Measurements from ENCODE around the gene KRT32. TPM values are rescaled to one million over a fixed set of nuclear protein-coding genes. Genes with fewer than 3 reads are reported as not detected.

Gene KRT32
- total and polyA plus RNA-seq, 3 donors from 2014 or later, result 0.19 TPM; not detected in 2

GRCh38 chr17:41453066-41453465, 14.1 kb downstream of the KRT32 start:
- H3K9me3 ChIP-seq, result no peaks in the 10 kb centered on the region
- H3K36me3 ChIP-seq (ENCODE audit: low read depth, missing control alignments), result no peaks in the 10 kb centered on the region
- 93 to 96% methylated on average over 3 of the region's 3 CpGs for WGBS, 2 donors
- no peaks in the 10 kb centered on the region for H3K4me1 ChIP-seq
- H3K27ac ChIP-seq, result no peak overlapping the region
- TF ChIP-seq, protein P1, sequence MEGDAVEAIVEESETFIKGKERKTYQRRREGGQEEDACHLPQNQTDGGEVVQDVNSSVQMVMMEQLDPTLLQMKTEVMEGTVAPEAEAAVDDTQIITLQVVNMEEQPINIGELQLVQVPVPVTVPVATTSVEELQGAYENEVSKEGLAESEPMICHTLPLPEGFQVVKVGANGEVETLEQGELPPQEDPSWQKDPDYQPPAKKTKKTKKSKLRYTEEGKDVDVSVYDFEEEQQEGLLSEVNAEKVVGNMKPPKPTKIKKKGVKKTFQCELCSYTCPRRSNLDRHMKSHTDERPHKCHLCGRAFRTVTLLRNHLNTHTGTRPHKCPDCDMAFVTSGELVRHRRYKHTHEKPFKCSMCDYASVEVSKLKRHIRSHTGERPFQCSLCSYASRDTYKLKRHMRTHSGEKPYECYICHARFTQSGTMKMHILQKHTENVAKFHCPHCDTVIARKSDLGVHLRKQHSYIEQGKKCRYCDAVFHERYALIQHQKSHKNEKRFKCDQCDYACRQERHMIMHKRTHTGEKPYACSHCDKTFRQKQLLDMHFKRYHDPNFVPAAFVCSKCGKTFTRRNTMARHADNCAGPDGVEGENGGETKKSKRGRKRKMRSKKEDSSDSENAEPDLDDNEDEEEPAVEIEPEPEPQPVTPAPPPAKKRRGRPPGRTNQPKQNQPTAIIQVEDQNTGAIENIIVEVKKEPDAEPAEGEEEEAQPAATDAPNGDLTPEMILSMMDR (IDR thresholded peaks at IDR 0.05), result no peak
- no peak for TF ChIP-seq POLR2A (IDR thresholded peaks at IDR 0.05)
- no peak for DNase-seq
- H3K27me3 ChIP-seq, result no peaks in the 10 kb centered on the region
- H3K4me3 ChIP-seq, result no peak overlapping the region
- intact Hi-C loops (cut with DNase I; ENCODE audit: low total_unique reads), result no loop called here

- 63 to 74% methylated on average over 4 of the region's 4 CpGs for WGBS, 2 donors
- intact Hi-C loops (cut with DNase I; ENCODE audit: low total_unique reads), result no loop called here
- TF ChIP-seq POLR2A (IDR thresholded peaks at IDR 0.05), result no peak
- TF ChIP-seq, protein P1 (IDR thresholded peaks at IDR 0.05), result no peak
- no peaks in the 10 kb centered on the region for H3K36me3 ChIP-seq (ENCODE audit: low read depth, missing control alignments)
- H3K4me1 ChIP-seq, result no peaks in the 10 kb centered on the region
- no peaks in the 10 kb centered on the region for H3K27me3 ChIP-seq
- no peak overlapping the region for H3K27ac ChIP-seq
- no peaks in the 10 kb centered on the region for H3K9me3 ChIP-seq
- H3K4me3 ChIP-seq, result no peak overlapping the region
- no peak for DNase-seq
Observed at GRCh38 chr17:41452281-41452680, 14.9 kb downstream of the KRT32 start.

DNA sequence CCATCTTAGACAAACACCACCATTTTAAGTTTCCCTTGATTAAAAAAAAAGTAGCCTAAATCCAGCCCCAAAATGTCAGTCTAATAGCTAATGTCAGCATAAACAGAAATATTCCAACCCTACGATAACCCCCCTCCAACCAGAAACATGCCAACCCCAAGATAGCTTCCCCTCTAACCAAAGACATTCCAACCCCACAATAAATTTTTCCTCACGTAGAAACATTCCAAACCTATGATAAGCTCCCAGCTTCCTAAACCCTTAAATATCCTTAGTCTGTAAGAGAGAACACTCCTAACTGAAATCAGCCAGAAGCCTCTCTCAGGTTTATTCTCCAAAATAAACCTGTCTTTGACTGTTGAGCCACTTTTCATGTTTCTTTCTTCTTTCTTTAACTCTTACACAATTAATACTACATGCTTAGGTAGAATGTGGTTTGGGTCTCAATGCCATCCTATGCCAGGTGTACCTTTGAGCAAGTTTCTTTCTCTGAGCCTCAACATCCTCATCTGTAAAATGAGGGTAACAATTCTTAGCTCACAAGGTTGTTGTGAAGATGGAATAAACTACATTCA, 15.9 kb downstream of the KRT32 start:
- H3K9me3 ChIP-seq, result no peaks in the 10 kb centered on the region
- no peaks in the 10 kb centered on the region for H3K27me3 ChIP-seq
- intact Hi-C loops (cut with DNase I; ENCODE audit: low total_unique reads), result no loop called here
- no peak overlapping the region for H3K4me3 ChIP-seq
- no peaks in the 10 kb centered on the region for H3K4me1 ChIP-seq
- H3K27ac ChIP-seq, result no peak overlapping the region
- DNase-seq, result no peak
- no peak for TF ChIP-seq POLR2A (IDR thresholded peaks at IDR 0.05)
- TF ChIP-seq, protein P1 (IDR thresholded peaks at IDR 0.05), result no peak
- WGBS, 2 donors, result 74 to 77% methylated on average over 2 of the region's 2 CpGs
- H3K36me3 ChIP-seq (ENCODE audit: low read depth, missing control alignments), result no peaks in the 10 kb centered on the region

DNA sequence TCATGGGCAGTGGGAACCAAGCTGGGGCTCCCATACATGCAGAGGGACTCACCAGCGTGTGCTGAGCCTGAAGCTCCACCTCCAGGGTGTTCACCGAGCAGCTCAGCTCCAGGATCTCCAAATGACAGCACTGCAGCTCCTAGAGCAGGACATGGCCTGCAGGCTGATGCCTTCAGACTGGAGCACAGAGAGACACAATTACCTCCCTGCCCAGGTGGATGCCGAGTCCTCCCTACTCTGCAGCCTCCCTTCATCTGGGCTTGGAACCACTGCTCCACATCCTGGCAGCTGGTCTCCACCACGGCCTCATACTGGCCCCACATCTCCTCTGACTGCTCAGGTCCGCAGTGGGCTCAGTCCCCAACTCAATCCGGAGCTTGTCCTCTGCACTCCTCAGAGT, 18.2 kb downstream of the KRT32 start:
- 82 to 89% methylated on average over 2 to 6 of the region's 6 CpGs for WGBS, 2 donors
- TF ChIP-seq, protein P1 (IDR thresholded peaks at IDR 0.05), result no peak
- TF ChIP-seq POLR2A (IDR thresholded peaks at IDR 0.05), result no peak

DNA sequence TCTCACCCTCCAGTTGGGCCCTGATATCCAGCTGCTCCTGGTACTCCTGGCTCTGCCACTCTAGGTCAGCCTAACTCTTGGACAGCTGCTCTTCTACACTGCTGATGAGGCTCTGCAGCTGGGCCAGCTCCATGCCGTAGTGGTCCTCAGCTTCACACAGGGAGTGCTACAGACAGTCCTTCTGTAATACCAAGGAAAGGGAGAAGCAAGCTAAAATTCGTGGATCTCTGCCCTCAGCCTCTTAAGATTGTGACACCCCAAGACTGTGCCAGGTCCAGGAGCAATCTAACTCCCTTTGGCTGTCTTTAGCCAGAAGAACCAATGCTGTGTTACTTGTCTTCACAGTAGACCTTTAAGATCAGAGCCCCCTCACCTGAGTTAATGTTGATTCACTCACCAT, 18.7 kb downstream of the KRT32 start:
- intact Hi-C loops (cut with DNase I; ENCODE audit: low total_unique reads), result loop anchor here (10.0 kb wide), 1 partner anchor 84 kb away; the partner anchor contains the start of gene KRT33B
- Histone ChIP-seq H3K36me3 (ENCODE audit: low read depth, missing control alignments) (no peaks in the 10 kb centered on the region), H3K4me1 (no peaks in the 10 kb centered on the region), H3K27me3 (no peaks in the 10 kb centered on the region), H3K9me3 (no peaks in the 10 kb centered on the region), H3K27ac (no peak overlapping the region), H3K4me3 (no peak overlapping the region)
- WGBS, 2 donors, result 66 to 67% methylated on average over 2 of the region's 2 CpGs
- TF ChIP-seq POLR2A (IDR thresholded peaks at IDR 0.05), result no peak
- no peak for DNase-seq

More for the DNA sequence above, 18.2 kb downstream of the KRT32 start:
- intact Hi-C loops (cut with DNase I; ENCODE audit: low total_unique reads), result loop anchor here (10.0 kb wide), 1 partner anchor 84 kb away; the partner anchor contains the start of gene KRT33B
- no peak for DNase-seq
- Histone ChIP-seq H3K9me3 (no peaks in the 10 kb centered on the region), H3K36me3 (ENCODE audit: low read depth, missing control alignments) (no peaks in the 10 kb centered on the region), H3K27ac (no peak overlapping the region), H3K4me3 (no peak overlapping the region), H3K27me3 (no peaks in the 10 kb centered on the region), H3K4me1 (no peaks in the 10 kb centered on the region)
